SK-N-MC (cell line): ENCODE results near the gene CA5B.

ENCODE experiments used
- EZH2 ChIP-seq: fragments of 200-600 bp; sonication (generic); IDR thresholded peaks from one replicate; pipeline ENCODE4 v1.6.1; 2017; ENCODE audit warnings: antibody characterized with exemption
- FOXP2 ChIP-seq: optimal IDR thresholded peaks from 2 replicates; pipeline ENCODE3; 2011; ENCODE audit warnings: mild to moderate bottlenecking, moderate library complexity; ENCODE audit not compliant: insufficient read depth; ENCODE audit errors: extremely low read length, control extremely low read depth
- POLR2AphosphoS5 ChIP-seq: IDR thresholded peaks from 2 replicates; pipeline ENCODE4 v1.6.1; 2012; ENCODE audit warnings: mild to moderate bottlenecking, low read depth, low read length, borderline replicate concordance

DNA sequence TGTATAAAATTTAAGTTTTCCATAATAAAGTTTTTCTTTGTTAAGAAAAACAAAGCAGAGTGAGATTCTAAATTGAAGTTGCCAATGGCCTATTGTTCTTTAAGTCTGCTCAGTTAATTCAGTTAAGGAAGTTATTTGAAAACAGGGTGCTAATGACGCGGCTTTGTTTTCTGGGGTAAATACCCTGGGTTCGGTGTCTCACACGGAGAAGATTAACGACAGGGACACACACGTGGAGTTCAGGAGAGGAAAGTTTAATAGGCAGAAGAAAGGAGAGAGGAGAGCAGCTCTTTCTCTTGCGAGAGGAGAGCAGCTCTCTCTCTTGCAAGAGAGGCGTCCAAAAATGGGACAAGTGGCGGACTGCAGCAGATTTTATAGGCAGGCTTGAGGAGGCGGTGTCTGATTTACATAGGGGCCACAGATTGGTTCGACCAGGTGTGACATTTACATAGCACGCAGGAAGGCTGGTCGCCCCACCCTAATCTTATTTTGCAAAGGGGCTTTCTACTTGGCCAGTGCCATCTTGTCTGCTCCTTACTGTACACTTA is 9.6 kb downstream of the CA5B start:
- TF ChIP-seq POLR2AphosphoS5 (no peak), EZH2 (no peak), FOXP2 (no peak)
